Caco-2 (cell line): ENCODE data around the gene CXCR3. TPM values are rescaled to one million over a fixed set of nuclear protein-coding genes. Genes with fewer than 3 reads are reported as not detected.
"Not testable (repeated sequence)": the region's sequence is repeated elsewhere in the genome, so short reads cannot be mapped to it uniquely, and the experiment has no call there.

Source experiments
- BruUV-seq: library from RNA; stranded (reverse); fragments of 400-500 nt; replicated peaks from 2 replicates; lab custom pipeline; 2021; lab: Mats Ljungman, UMichigan
- CTCF ChIA-PET: fragments of 300-600 bp; sonication (Branson Sonifier 250); formaldehyde crosslinking; loops from one replicate; lab custom pipeline; 2022; ENCODE audit warnings: antibody characterized with exemption; lab: Charles Lee
- POLR2A ChIA-PET: fragments of 300-600 bp; sonication (Branson Sonifier 250); formaldehyde crosslinking; loops from one replicate; lab custom pipeline; 2022; ENCODE audit warnings: antibody characterized with exemption; lab: Charles Lee
- DNase-seq, 2 experiments: peaks; one replicate each; pipeline versions ENCODE4 v3.0.0 to v3.0.0-alpha.2; 2020 to 2022
- H3K27me3 ChIP-seq: replicated peaks from 2 replicates; pipeline ENCODE4 v1.6.0; 2011; ENCODE audit warnings: low read length; ENCODE audit not compliant: control insufficient read depth, insufficient read depth
- H3K36me3 ChIP-seq: 2 replicates; pipeline ENCODE4 v1.5.1; 2011; ENCODE audit warnings: low read length; ENCODE audit not compliant: control insufficient read depth, insufficient read depth
- H3K4me1 ChIP-seq: fragments of 250-450 bp; sonication (Bioruptor Pico); 2 replicates; pipeline ENCODE4 v1.5.1; 2020; ENCODE audit warnings: mild to moderate bottlenecking
- H3K4me3 ChIP-seq: 2 replicates; pipeline ENCODE4 v1.5.1; 2011; ENCODE audit warnings: low read depth, mild to moderate bottlenecking, control low read depth, low read length
- H3K9me3 ChIP-seq: fragments of 250-450 bp; sonication (Bioruptor Pico); 2 replicates; pipeline ENCODE4 v1.5.1; 2020; ENCODE audit warnings: mild to moderate bottlenecking, moderate library complexity
- H3K27ac Mint-ChIP-seq: one replicate; pipeline ENCODE4 v1.8.0; 2022; ENCODE audit warnings: mixed read lengths; ENCODE audit not compliant: unreplicated experiment
- H3K27me3 Mint-ChIP-seq: one replicate; pipeline ENCODE4 v1.8.0; 2022; ENCODE audit warnings: mixed read lengths; ENCODE audit not compliant: insufficient read depth, unreplicated experiment
- H3K36me3 Mint-ChIP-seq: one replicate; pipeline ENCODE4 v1.8.0; 2022; ENCODE audit warnings: mild to moderate bottlenecking, mixed read lengths; ENCODE audit not compliant: insufficient read depth, unreplicated experiment
- H3K4me1 Mint-ChIP-seq: one replicate; pipeline ENCODE4 v1.8.0; 2022; ENCODE audit warnings: low read depth, mixed read lengths; ENCODE audit not compliant: unreplicated experiment
- H3K4me3 Mint-ChIP-seq: one replicate; pipeline ENCODE4 v1.8.0; 2022; ENCODE audit warnings: mild to moderate bottlenecking, moderate library complexity, mixed read lengths; ENCODE audit not compliant: unreplicated experiment
- H3K9me3 Mint-ChIP-seq: one replicate; pipeline ENCODE4 v1.8.0; 2022; ENCODE audit warnings: mixed read lengths; ENCODE audit not compliant: unreplicated experiment
- intact Hi-C: fragments of 100-400 bp; cut with micrococcal nuclease; formaldehyde crosslinking; loops from one replicate; pipeline ENCODE4 v1.10.0; 2022; ENCODE audit not compliant: unreplicated experiment
- total RNA-seq: library from RNA; stranded (reverse); gene quantifications from 2 replicates; pipeline ENCODE4 v1.2.3, GENCODE V29; 2022
- TF ChIP-seq, protein P1 (sequence below), 2 experiments: fragments of 200-600 bp in 1 of 2; IDR thresholded peaks; 1 replicate in 1 of 2; 2 replicates in 1 of 2; pipeline versions ENCODE4 v1.5.1 to v1.8.0; 2011 to 2022; ENCODE audit warnings: antibody characterized with exemption in 1 of 2, control low read depth in 1 of 2, inconsistent platforms in 1 of 2, low read depth in 1 of 2, low read length in 1 of 2, mild to moderate bottlenecking in 1 of 2, moderate library complexity in 1 of 2; ENCODE audit not compliant: insufficient read depth in 1 of 2, severe bottlenecking in 1 of 2, unreplicated experiment in 1 of 2

CXCR3 gene
- total RNA-seq, 1 experiment from 2014 or later = not detected

DNA sequence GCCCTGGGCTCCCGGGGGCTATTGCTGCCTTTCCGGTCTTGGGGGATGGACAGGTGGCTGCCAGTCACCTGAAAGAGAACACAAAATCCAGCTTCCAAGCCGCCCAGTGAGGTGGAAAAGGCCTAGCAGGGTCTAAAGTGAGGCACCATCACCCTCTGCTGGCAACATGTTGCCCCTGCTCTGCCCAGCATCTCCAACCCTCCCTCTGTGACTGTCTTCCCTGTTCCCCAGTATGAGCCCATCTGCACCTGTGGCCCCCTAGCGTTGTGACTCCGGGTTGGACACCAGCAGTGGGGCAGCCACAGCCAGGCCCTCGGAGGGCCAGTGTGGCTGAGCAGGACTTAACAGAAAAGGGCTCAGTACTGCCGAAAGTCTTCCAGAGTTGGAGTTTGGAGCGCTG lies 45.9 kb upstream of the CXCR3 start:
- H3K27ac Mint-ChIP-seq, H3K27me3 Mint-ChIP-seq, H3K27me3 ChIP-seq, H3K9me3 Mint-ChIP-seq, POLR2A ChIA-PET, H3K4me3 ChIP-seq, H3K36me3 ChIP-seq, H3K9me3 ChIP-seq, BruUV-seq, H3K36me3 Mint-ChIP-seq, CTCF ChIA-PET, H3K4me1 Mint-ChIP-seq, H3K4me1 ChIP-seq, H3K4me3 Mint-ChIP-seq, intact Hi-C loops: not testable (repeated sequence)
- peak; percentile 53 for DNase-seq
- TF ChIP-seq, protein P1, sequence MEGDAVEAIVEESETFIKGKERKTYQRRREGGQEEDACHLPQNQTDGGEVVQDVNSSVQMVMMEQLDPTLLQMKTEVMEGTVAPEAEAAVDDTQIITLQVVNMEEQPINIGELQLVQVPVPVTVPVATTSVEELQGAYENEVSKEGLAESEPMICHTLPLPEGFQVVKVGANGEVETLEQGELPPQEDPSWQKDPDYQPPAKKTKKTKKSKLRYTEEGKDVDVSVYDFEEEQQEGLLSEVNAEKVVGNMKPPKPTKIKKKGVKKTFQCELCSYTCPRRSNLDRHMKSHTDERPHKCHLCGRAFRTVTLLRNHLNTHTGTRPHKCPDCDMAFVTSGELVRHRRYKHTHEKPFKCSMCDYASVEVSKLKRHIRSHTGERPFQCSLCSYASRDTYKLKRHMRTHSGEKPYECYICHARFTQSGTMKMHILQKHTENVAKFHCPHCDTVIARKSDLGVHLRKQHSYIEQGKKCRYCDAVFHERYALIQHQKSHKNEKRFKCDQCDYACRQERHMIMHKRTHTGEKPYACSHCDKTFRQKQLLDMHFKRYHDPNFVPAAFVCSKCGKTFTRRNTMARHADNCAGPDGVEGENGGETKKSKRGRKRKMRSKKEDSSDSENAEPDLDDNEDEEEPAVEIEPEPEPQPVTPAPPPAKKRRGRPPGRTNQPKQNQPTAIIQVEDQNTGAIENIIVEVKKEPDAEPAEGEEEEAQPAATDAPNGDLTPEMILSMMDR (IDR thresholded peaks at IDR 0.05; ENCODE audit: insufficient read depth in 1 of 2, low read depth in 1 of 2, low read length in 1 of 2, severe bottlenecking in 1 of 2, unreplicated experiment in 1 of 2) = peak; percentile 20 to 29

DNA sequence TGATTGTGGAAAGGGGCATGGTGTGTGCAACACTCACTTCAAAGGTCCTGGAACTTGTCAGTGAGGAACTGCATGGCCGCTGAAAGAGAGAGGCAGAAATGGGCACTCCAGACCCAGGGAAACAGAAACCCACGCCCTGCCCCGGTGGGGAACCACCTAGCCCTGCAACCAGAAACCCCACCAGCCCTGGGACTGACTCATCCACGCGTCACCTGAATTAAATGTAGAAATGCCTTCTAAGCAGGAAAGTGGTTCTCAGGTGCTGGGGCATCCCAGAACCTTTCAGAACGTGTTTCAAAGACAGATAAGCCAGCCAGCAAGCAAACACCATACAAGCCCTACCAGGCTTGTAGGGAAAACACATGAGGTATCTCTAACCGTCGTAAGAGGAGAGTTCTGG lies 44.9 kb upstream of the CXCR3 start:
- H3K4me3 Mint-ChIP-seq, CTCF ChIA-PET, H3K4me1 ChIP-seq, H3K27ac Mint-ChIP-seq, H3K27me3 ChIP-seq, DNase-seq, H3K4me3 ChIP-seq, H3K9me3 ChIP-seq, intact Hi-C loops, BruUV-seq, H3K4me1 Mint-ChIP-seq, H3K36me3 Mint-ChIP-seq, POLR2A ChIA-PET, H3K36me3 ChIP-seq, H3K9me3 Mint-ChIP-seq, H3K27me3 Mint-ChIP-seq: not testable (repeated sequence)

DNA sequence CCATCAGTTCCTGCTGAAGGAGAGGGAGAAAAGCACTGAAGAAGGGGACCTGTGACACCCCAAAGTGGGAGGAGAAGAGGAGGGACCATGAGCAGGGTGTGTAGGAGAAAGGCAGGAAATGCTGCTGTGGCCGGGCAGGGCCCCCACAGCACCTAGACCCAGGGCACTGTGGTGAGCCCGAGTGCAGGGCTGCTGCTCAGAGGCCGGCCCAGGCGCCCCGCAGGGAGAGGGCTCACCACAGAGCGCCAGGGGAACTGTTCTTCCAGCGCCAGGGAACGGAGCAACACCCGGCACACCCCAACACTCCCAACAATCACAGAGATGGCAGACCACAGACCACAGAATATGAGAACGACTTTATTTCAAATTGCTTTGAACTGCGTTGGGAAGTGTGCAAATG lies 44.3 kb upstream of the CXCR3 start:
- POLR2A ChIA-PET, H3K4me1 Mint-ChIP-seq, H3K27me3 ChIP-seq, H3K36me3 ChIP-seq, intact Hi-C loops, H3K27ac Mint-ChIP-seq, BruUV-seq, H3K27me3 Mint-ChIP-seq, H3K36me3 Mint-ChIP-seq, H3K4me1 ChIP-seq, DNase-seq, CTCF ChIA-PET, H3K9me3 Mint-ChIP-seq, H3K4me3 Mint-ChIP-seq, H3K4me3 ChIP-seq, H3K9me3 ChIP-seq: not testable (repeated sequence)

DNA sequence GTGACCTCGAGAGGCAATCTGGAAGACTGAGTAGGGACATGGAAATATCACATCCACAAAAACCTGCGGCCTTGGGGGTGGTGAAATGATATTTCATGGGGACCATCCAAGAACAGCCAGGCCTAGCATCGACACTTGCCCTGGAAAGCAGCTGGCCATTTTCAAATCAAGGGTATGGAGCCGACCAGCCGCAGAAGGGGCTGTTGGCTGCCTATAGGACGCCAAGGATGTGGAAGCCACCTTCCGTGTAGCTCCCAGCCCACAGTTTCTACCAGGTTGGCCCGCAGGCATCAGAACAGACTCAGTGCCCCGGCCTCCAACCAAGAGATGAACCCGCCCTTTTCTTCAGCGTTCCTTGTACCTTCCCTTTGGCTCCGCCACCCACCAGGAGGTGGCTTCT lies 43.6 kb upstream of the CXCR3 start:
- Mint-ChIP-seq H3K4me3 (no peak overlapping the region), H3K9me3 (no peaks in the 10 kb centered on the region), H3K27me3 (no peaks in the 10 kb centered on the region), H3K4me1 (no peaks in the 10 kb centered on the region), H3K36me3 (no peaks in the 10 kb centered on the region), H3K27ac (no peak overlapping the region)
- BruUV-seq = no TSS peak
- TF ChIP-seq, protein P1 (IDR thresholded peaks at IDR 0.05; ENCODE audit: insufficient read depth in 1 of 2, low read depth in 1 of 2, low read length in 1 of 2, severe bottlenecking in 1 of 2, unreplicated experiment in 1 of 2) = no peak
- Histone ChIP-seq H3K4me1 (no peaks in the 10 kb centered on the region), H3K27me3 (no peaks in the 10 kb centered on the region), H3K4me3 (no peak overlapping the region), H3K9me3 (no peaks in the 10 kb centered on the region), H3K36me3 (no peaks in the 10 kb centered on the region)
- DNase-seq = no peak
- POLR2A ChIA-PET = no interaction called here
- intact Hi-C loops = no loop called here
- CTCF ChIA-PET = interaction anchor here (0.6 kb wide), 2 partner anchors 37 to 58 kb away, joined by 3 to 8 read pairs; no protein-coding TSS in a partner anchor
